IMR-90 (cell line): Measurements from ENCODE around the gene SEC16B. TPM values are rescaled to one million over a fixed set of nuclear protein-coding genes. Genes with fewer than 3 reads are reported as not detected.

Source experiments
- ATAC-seq: fragments of 200-7000 bp; cut with Tn5 transposase; 2 replicates; pipeline ENCODE4 v1.9.1; 2020; ENCODE audit warnings: low read depth, mild to moderate bottlenecking, moderate library complexity
- BruUV-seq: library from RNA; stranded (reverse); fragments of 400-500 nt; replicated peaks from 2 replicates; lab custom pipeline; 2021; lab: Mats Ljungman, UMichigan
- CTCF ChIA-PET: fragments of 300-600 bp; formaldehyde crosslinking; extraction: SDS; loops from one replicate; lab custom pipeline; 2021; ENCODE audit warnings: antibody characterized with exemption; lab: Yijun Ruan, JAX
- POLR2A ChIA-PET: fragments of 300-600 bp; sonication (Branson Sonifier 250); formaldehyde crosslinking; loops from one replicate; lab custom pipeline; 2022; ENCODE audit warnings: antibody characterized with exemption; ENCODE audit not compliant: unreplicated experiment; lab: Charles Lee
- DNase-seq: peaks from one replicate; pipeline ENCODE4 v3.0.0; 2013
- H2AFZ ChIP-seq: replicated peaks from 2 replicates; pipeline ENCODE3; 2013; ENCODE audit warnings: low read length, mild to moderate bottlenecking; ENCODE audit not compliant: poor library complexity
- H2AK5ac ChIP-seq: 2 replicates; pipeline ENCODE4 v1.6.1; 2013; ENCODE audit warnings: low read depth, low read length, inconsistent platforms
- H2AK9ac ChIP-seq: replicated peaks from 2 replicates; pipeline ENCODE3; 2013; ENCODE audit warnings: mild to moderate bottlenecking, low read depth, low read length, moderate library complexity; ENCODE audit not compliant: poor library complexity
- H2BK120ac ChIP-seq: 2 replicates; pipeline ENCODE4 v1.6.1; 2013; ENCODE audit warnings: low read depth, low read length, inconsistent platforms
- H2BK15ac ChIP-seq: 3 replicates; pipeline ENCODE4 v1.6.1; 2013; ENCODE audit warnings: low read depth, low read length, inconsistent platforms
- H2BK20ac ChIP-seq: 2 replicates; pipeline ENCODE4 v1.6.1; 2013; ENCODE audit warnings: low read depth, mild to moderate bottlenecking, inconsistent platforms, low read length, moderate library complexity
- H2BK5ac ChIP-seq: 2 replicates; pipeline ENCODE4 v1.6.1; 2013; ENCODE audit warnings: mild to moderate bottlenecking, low read depth, low read length, inconsistent platforms; ENCODE audit not compliant: poor library complexity, severe bottlenecking
- H3K14ac ChIP-seq: replicated peaks from 2 replicates; pipeline ENCODE4 v1.6.1; 2013; ENCODE audit warnings: low read depth, low read length, inconsistent platforms
- H3K18ac ChIP-seq: 2 replicates; pipeline ENCODE4 v1.6.1; 2013; ENCODE audit warnings: low read depth, low read length, control low read depth
- H3K23ac ChIP-seq: 2 replicates; pipeline ENCODE4 v1.6.1; 2013; ENCODE audit warnings: low read depth, low read length, inconsistent platforms
- H3K27ac ChIP-seq: 2 replicates; pipeline ENCODE4 v1.5.1; 2013; ENCODE audit warnings: mild to moderate bottlenecking, control low read depth, low read length; ENCODE audit not compliant: insufficient read depth
- H3K27me3 ChIP-seq: 2 replicates; pipeline ENCODE4 v1.6.1; 2013; ENCODE audit warnings: low read length; ENCODE audit not compliant: control insufficient read depth, insufficient read depth
- H3K36me3 ChIP-seq: 2 replicates; pipeline ENCODE4 v1.6.1; 2013; ENCODE audit warnings: low read length, mixed read lengths; ENCODE audit not compliant: control insufficient read depth, insufficient read depth
- H3K4ac ChIP-seq: 2 replicates; pipeline ENCODE4 v1.6.1; 2013; ENCODE audit warnings: low read depth, low read length, inconsistent platforms
- H3K4me1 ChIP-seq: 2 replicates; pipeline ENCODE4 v1.6.1; 2013; ENCODE audit warnings: low read length, mixed read lengths; ENCODE audit not compliant: control insufficient read depth, insufficient read depth
- H3K4me2 ChIP-seq: 2 replicates; pipeline ENCODE4 v1.6.1; 2013; ENCODE audit warnings: low read depth, mild to moderate bottlenecking, control low read depth, low read length, moderate library complexity
- H3K4me3 ChIP-seq: 2 replicates; pipeline ENCODE4 v1.5.1; 2013; ENCODE audit warnings: low read depth, mild to moderate bottlenecking, control low read depth, low read length, moderate library complexity; ENCODE audit not compliant: insufficient read depth
- H3K56ac ChIP-seq: 2 replicates; pipeline ENCODE4 v1.6.1; 2013; ENCODE audit warnings: low read length, inconsistent platforms; ENCODE audit not compliant: insufficient read depth; ENCODE audit errors: extremely low read depth
- H3K79me1 ChIP-seq, 2 experiments: 2 replicates each; pipeline ENCODE4 v1.6.1; 2013; ENCODE audit warnings: low read length in 2 of 2, inconsistent platforms in 1 of 2, low read depth in 1 of 2
- H3K9ac ChIP-seq: 2 replicates; pipeline ENCODE4 v1.6.1; 2013; ENCODE audit warnings: low read depth, low read length, control low read depth
- H3K9me1 ChIP-seq: 2 replicates; pipeline ENCODE4 v1.6.1; 2013; ENCODE audit warnings: low read length, inconsistent platforms; ENCODE audit not compliant: insufficient read depth
- H3K9me3 ChIP-seq: 2 replicates; pipeline ENCODE4 v1.6.1; 2013; ENCODE audit warnings: low read length; ENCODE audit not compliant: control insufficient read depth, insufficient read depth
- H4K20me1 ChIP-seq: 2 replicates; pipeline ENCODE4 v1.6.1; 2013; ENCODE audit warnings: low read length, inconsistent platforms; ENCODE audit not compliant: insufficient read depth
- H4K5ac ChIP-seq: 2 replicates; pipeline ENCODE4 v1.6.1; 2013; ENCODE audit warnings: mild to moderate bottlenecking, low read depth, low read length, control low read depth
- H4K8ac ChIP-seq, 2 experiments: 2 replicates each; pipeline ENCODE4 v1.6.1; 2013; ENCODE audit warnings: low read depth in 2 of 2, low read length in 2 of 2, control low read depth in 1 of 2, inconsistent platforms in 1 of 2
- H4K91ac ChIP-seq: 2 replicates; pipeline ENCODE4 v1.6.1; 2013; ENCODE audit warnings: low read depth, low read length, inconsistent platforms; ENCODE audit not compliant: insufficient read depth
- BHLHE40 ChIP-seq: fragments of 150-350 bp; IDR thresholded peaks from 2 replicates; pipeline ENCODE4 v1.6.1; 2016; ENCODE audit warnings: mild to moderate bottlenecking, low read depth, low read length
- CEBPB ChIP-seq: IDR thresholded peaks from 2 replicates; pipeline ENCODE4 v1.6.1; 2012; ENCODE audit warnings: low read depth, low read length, improper control_type of control experiment
- CHD1 ChIP-seq: IDR thresholded peaks from 2 replicates; pipeline ENCODE4 v1.6.1; 2012; ENCODE audit warnings: low read depth, low read length, improper control_type of control experiment
- CTCF ChIP-seq: conservative IDR thresholded peaks from 2 replicates; pipeline ENCODE4 v1.5.1; 2012; ENCODE audit warnings: mild to moderate bottlenecking, low read depth, low read length, improper control_type of control experiment
- FOS ChIP-seq: fragments of 150-350 bp; IDR thresholded peaks from 2 replicates; pipeline ENCODE4 v1.6.1; 2016; ENCODE audit warnings: low read depth, low read length
- MAFK ChIP-seq: IDR thresholded peaks from 2 replicates; pipeline ENCODE4 v1.6.1; 2012; ENCODE audit warnings: low read depth, low read length, improper control_type of control experiment
- MAZ ChIP-seq: IDR thresholded peaks from 2 replicates; pipeline ENCODE4 v1.6.1; 2012; ENCODE audit warnings: low read depth, mild to moderate bottlenecking, low read length, improper control_type of control experiment, moderate library complexity, borderline replicate concordance
- NFE2L2 ChIP-seq: fragments of 150-350 bp; IDR thresholded peaks from 2 replicates; pipeline ENCODE4 v1.6.1; 2016; ENCODE audit warnings: low read depth, mild to moderate bottlenecking, low read length
- POLR2A ChIP-seq: IDR thresholded peaks from 2 replicates; pipeline ENCODE4 v1.6.1; 2012; ENCODE audit warnings: mild to moderate bottlenecking, low read depth, low read length
- RAD21 ChIP-seq: IDR thresholded peaks from 2 replicates; pipeline ENCODE4 v1.6.1; 2012; ENCODE audit warnings: low read length, improper control_type of control experiment
- USF2 ChIP-seq: fragments of 150-350 bp; IDR thresholded peaks from 2 replicates; pipeline ENCODE4 v1.6.1; 2017; ENCODE audit warnings: mild to moderate bottlenecking, antibody characterized with exemption, low read length, low read depth
- WGBS, 2 experiments: methylation state at CpG; one replicate each; pipeline versions ENCODE4 v1.1.5 to v1.1.7; 2013; ENCODE audit warnings: missing lambda C conversion rate in 2 of 2; ENCODE audit not compliant: insufficient read length in 1 of 2; ENCODE audit errors: extremely low coverage in 2 of 2; 5-methylcytosine and 5-hydroxymethylcytosine counted together
- dilution Hi-C: fragments of 300-500 bp; cut with HindIII; formaldehyde crosslinking; loops from one replicate; pipeline ENCODE4 v1.14.3; 2018; ENCODE audit warnings: low sequenced_read_pairs; ENCODE audit not compliant: unreplicated experiment
- in situ Hi-C: fragments of 300-500 bp; cut with MboI; formaldehyde crosslinking; loops from 3 replicates; pipeline ENCODE4 v1.14.3; 2019; ENCODE audit warnings: low sequenced_read_pairs, inconsistent platforms, mixed read lengths
- intact Hi-C: fragments of 100-400 bp; cut with micrococcal nuclease; formaldehyde crosslinking; loops from 2 replicates; pipeline ENCODE4 v1.10.0; 2022
- polyA plus RNA-seq, 3 experiments: library from polyadenylated mRNA; depleted of rRNA; stranded (reverse); fragments of >200 nt; gene quantifications; 2 replicates each; pipeline ENCODE4 v1.2.3, GENCODE V29; 2012; ENCODE audit warnings: low replicate concordance in 1 of 3
- total RNA-seq: library from RNA; depleted of rRNA; stranded (reverse); fragments of >200 nt; gene quantifications from 2 replicates; pipeline ENCODE4 v1.2.3, GENCODE V29; 2012

SEC16B gene
- total and polyA plus RNA-seq, 2 of the 4 experiments (the other 2 are of a cell fraction): 4.3 TPM

GRCh38 chr1:177981200-177981599 is 11.3 kb upstream of the SEC16B start:
- Histone ChIP-seq H3K4me3 (no peak overlapping the region), H4K20me1 (no peaks in the 10 kb centered on the region), H2BK20ac (no peak overlapping the region), H3K23ac (no peak overlapping the region), H4K5ac (no peak overlapping the region), H3K4me2 (no peak overlapping the region), H3K18ac (no peak overlapping the region), H2AK9ac (no peak overlapping the region), H3K79me1 (peaks cover 0 to 3% of the 10 kb centered on the region in 2 experiments; a peak in 1 of 4 replicates), H2BK15ac (no peak overlapping the region), H3K56ac (no peak overlapping the region), H3K27me3 (no peaks in the 10 kb centered on the region), H3K4me1 (peaks cover 2% of the 10 kb centered on the region), H4K91ac (no peak overlapping the region), H3K27ac (no peak overlapping the region), H3K9me1 (0 out of 2 replicates have a peak, but pooled peaks cover 2% of the 10 kb centered on the region), H3K14ac (no peak overlapping the region), H2BK5ac (no peak overlapping the region), H3K4ac (no peak overlapping the region), H4K8ac (no peak overlapping the region), H3K9ac (no peak overlapping the region), H2AK5ac (no peak overlapping the region), H2BK120ac (no peak overlapping the region), H3K9me3 (no peaks in the 10 kb centered on the region), H2AFZ (no peak overlapping the region), H3K36me3 (no peaks in the 10 kb centered on the region)
- dilution Hi-C loops (no loop called here), intact Hi-C loops (no loop called here), in situ Hi-C loops (no loop called here)
- ATAC-seq (no peak), DNase-seq (no peak)
- CTCF ChIA-PET: no interaction called here
- WGBS, 2 experiments: no CpG with 5 or more reads among the region's 1 CpG
- no TSS peak for BruUV-seq
- no peak for TF ChIP-seq CHD1
- no peak for TF ChIP-seq USF2
- TF ChIP-seq RAD21: no peak
- TF ChIP-seq CEBPB: no peak
- TF ChIP-seq BHLHE40: no peak
- no peak for TF ChIP-seq NFE2L2
- no peak for TF ChIP-seq MAZ
- TF ChIP-seq FOS: no peak
- TF ChIP-seq POLR2A: no peak
- no peak for TF ChIP-seq MAFK
- TF ChIP-seq CTCF: no peak
- POLR2A ChIA-PET: no interaction called here
